Hepatocyte (in vitro differentiated cells): ENCODE results near the gene HCRTR2.

Experiments
- CTCF ChIP-seq: fragments of 200-600 bp; sonication (generic); IDR thresholded peaks from 2 replicates; pipeline ENCODE4 v1.5.1; 2016; ENCODE audit warnings: antibody characterized with exemption, mild to moderate bottlenecking; ENCODE audit not compliant: poor library complexity
- EZH2 ChIP-seq: fragments of 200-600 bp; sonication (generic); IDR thresholded peaks from 2 replicates; pipeline ENCODE4 v1.6.1; 2016; ENCODE audit warnings: antibody characterized with exemption, mild to moderate bottlenecking, borderline replicate concordance

DNA sequence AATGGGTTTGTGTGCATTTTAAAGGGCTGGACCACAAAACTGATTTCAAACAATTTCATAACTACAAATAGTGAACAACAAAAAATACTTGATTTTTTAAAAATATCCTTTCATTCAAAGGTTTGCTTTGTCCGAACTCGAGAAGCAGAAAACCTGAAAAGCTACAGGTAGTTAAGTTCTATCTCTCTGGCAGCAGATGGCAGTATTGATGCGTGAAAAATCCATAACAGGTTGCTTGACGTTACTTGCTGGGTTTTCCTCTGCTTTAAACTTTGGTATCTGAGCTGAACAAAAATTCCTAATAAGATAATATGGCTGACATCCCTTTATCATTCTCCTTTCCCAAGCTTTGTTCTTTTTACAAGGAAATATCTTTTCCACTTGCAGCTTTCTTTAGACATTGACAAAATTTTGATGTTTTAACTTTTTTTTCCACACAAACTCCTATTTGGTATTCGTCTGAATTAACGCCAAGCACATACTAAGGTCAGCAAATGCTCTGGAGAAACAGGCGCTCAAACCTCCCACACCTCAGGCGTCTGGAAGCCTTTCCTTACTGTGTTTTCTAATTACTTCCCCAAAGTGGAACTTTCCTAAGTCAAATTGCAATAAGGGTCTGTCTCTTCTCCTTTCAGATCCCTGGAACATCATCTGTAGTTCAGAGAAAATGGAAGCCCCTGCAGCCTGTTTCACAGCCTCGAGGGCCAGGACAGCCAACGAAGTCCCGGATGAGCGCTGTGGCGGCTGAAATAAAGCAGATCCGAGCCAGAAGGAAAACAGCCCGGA is 102.6 kb downstream of the HCRTR2 start:
- TF ChIP-seq CTCF (peak; percentile 87), EZH2 (no peak)
